Activated CD8-positive, alpha-beta T cell treated with anti-CD3 and anti-CD28 coated beads for 36 hours (primary cell): Measurements from ENCODE around the gene LGSN. TPM values are rescaled to one million over a fixed set of nuclear protein-coding genes. Genes with fewer than 3 reads are reported as not detected.

Source experiments
- ATAC-seq: fragments of 200-7000 bp; cut with Tn5 transposase; one replicate; pipeline ENCODE4 v1.10.0; 2021; ENCODE audit warnings: mild to moderate bottlenecking, moderate library complexity
- CTCF ChIA-PET: fragments of 350-600 bp; sonication (Branson Sonifier 250); formaldehyde crosslinking; loops from one replicate; lab custom pipeline; 2021; ENCODE audit warnings: antibody characterized with exemption; lab: Charles Lee
- POLR2A ChIA-PET: fragments of 350-600 bp; sonication (Branson Sonifier 250); formaldehyde crosslinking; loops from one replicate; lab custom pipeline; 2021; ENCODE audit warnings: antibody characterized with exemption; lab: Charles Lee
- DNase-seq: peaks from one replicate; pipeline ENCODE4 v3.0.0-alpha.2; 2020
- H3K27ac Mint-ChIP-seq: one replicate; pipeline ENCODE4 v1.8.0; 2021; ENCODE audit warnings: mild to moderate bottlenecking, mixed read lengths
- H3K27me3 Mint-ChIP-seq: one replicate; pipeline ENCODE4 v1.8.0; 2021; ENCODE audit warnings: mixed read lengths
- H3K36me3 Mint-ChIP-seq: one replicate; pipeline ENCODE4 v1.8.0; 2021; ENCODE audit warnings: low read depth, mixed read lengths
- H3K4me1 Mint-ChIP-seq: one replicate; pipeline ENCODE4 v1.8.0; 2021; ENCODE audit warnings: low read depth, mixed read lengths
- H3K4me3 Mint-ChIP-seq: one replicate; pipeline ENCODE4 v1.8.0; 2021; ENCODE audit warnings: mild to moderate bottlenecking, moderate library complexity, mixed read lengths
- H3K9me3 Mint-ChIP-seq: one replicate; pipeline ENCODE4 v1.8.0; 2021; ENCODE audit warnings: mixed read lengths
- CTCF ChIP-seq: fragments of 200-600 bp; IDR thresholded peaks from one replicate; pipeline ENCODE4 v1.8.0; 2022; ENCODE audit warnings: antibody characterized with exemption, mild to moderate bottlenecking
- intact Hi-C: fragments of 100-400 bp; cut with micrococcal nuclease; formaldehyde crosslinking; loops from one replicate; pipeline ENCODE4 v1.10.0; 2022
- total RNA-seq, 2 experiments: library from RNA; stranded (reverse); gene quantifications; one replicate each; pipeline ENCODE4 v1.2.3, GENCODE V29; 2021

Gene LGSN
- total RNA-seq, 2 experiments from 2014 or later = not detected

GRCh38 chr6:63272397-63272796, 47.4 kb downstream of the LGSN start:
- TF ChIP-seq CTCF = no peak
- intact Hi-C loops = no loop called here
- no peak for DNase-seq
- no peaks in the 10 kb centered on the region for H3K4me1 Mint-ChIP-seq
- no peak overlapping the region for H3K27ac Mint-ChIP-seq
- no peaks in the 10 kb centered on the region for H3K9me3 Mint-ChIP-seq
- no peaks in the 10 kb centered on the region for H3K27me3 Mint-ChIP-seq
- ATAC-seq = no peak
- H3K36me3 Mint-ChIP-seq = no peaks in the 10 kb centered on the region
- ChIA-PET POLR2A (no interaction called here), CTCF (no interaction called here)
- H3K4me3 Mint-ChIP-seq = no peak overlapping the region

GRCh38 chr6:63269470-63269869, 50.3 kb downstream of the LGSN start:
- Mint-ChIP-seq H3K4me3 (no peak overlapping the region), H3K36me3 (no peaks in the 10 kb centered on the region), H3K9me3 (no peaks in the 10 kb centered on the region), H3K27ac (no peak overlapping the region), H3K27me3 (no peaks in the 10 kb centered on the region), H3K4me1 (no peaks in the 10 kb centered on the region)
- intact Hi-C loops = no loop called here
- no peak for ATAC-seq
- CTCF ChIA-PET = no interaction called here
- POLR2A ChIA-PET = no interaction called here
- no peak for TF ChIP-seq CTCF
- no peak for DNase-seq

- Mint-ChIP-seq H3K4me1 (no peaks in the 10 kb centered on the region), H3K9me3 (no peaks in the 10 kb centered on the region), H3K27ac (no peak overlapping the region), H3K27me3 (no peaks in the 10 kb centered on the region), H3K4me3 (no peak overlapping the region), H3K36me3 (no peaks in the 10 kb centered on the region)
- intact Hi-C loops = no loop called here
- ATAC-seq (no peak), DNase-seq (no peak)
- ChIA-PET POLR2A (no interaction called here), CTCF (no interaction called here)
- no peak for TF ChIP-seq CTCF
These were observed 51.2 kb downstream of the LGSN start for GRCh38 chr6:63268574-63268973.

DNA sequence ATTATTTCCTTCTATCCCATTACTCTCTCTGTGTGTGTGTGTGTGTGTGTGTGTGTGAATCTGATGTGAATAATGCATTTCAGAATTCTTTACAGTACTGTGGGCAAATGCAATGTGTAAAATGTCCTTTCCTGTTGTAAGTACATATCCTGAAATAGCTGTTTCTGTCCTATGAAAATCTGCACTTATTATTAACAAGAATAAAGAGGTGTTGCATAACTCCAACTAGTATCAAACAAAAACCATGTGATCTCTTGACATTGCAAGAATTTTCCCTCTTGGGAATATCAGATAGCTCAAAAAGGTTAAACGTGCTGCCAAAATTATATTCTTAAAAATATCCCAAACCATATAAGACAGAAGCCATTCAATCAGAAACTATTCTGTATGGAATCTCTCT, 52.0 kb downstream of the LGSN start:
- TF ChIP-seq CTCF = no peak
- ATAC-seq (no peak), DNase-seq (no peak)
- no peaks in the 10 kb centered on the region for H3K4me1 Mint-ChIP-seq
- no peaks in the 10 kb centered on the region for H3K27me3 Mint-ChIP-seq
- no peak overlapping the region for H3K27ac Mint-ChIP-seq
- ChIA-PET POLR2A (no interaction called here), CTCF (no interaction called here)
- no peak overlapping the region for H3K4me3 Mint-ChIP-seq
- intact Hi-C loops = no loop called here
- no peaks in the 10 kb centered on the region for H3K36me3 Mint-ChIP-seq
- H3K9me3 Mint-ChIP-seq = no peaks in the 10 kb centered on the region

GRCh38 chr6:63267046-63267445, 52.7 kb downstream of the LGSN start:
- TF ChIP-seq CTCF = no peak
- no peaks in the 10 kb centered on the region for H3K9me3 Mint-ChIP-seq
- no peaks in the 10 kb centered on the region for H3K4me1 Mint-ChIP-seq
- H3K4me3 Mint-ChIP-seq = no peak overlapping the region
- H3K36me3 Mint-ChIP-seq = no peaks in the 10 kb centered on the region
- H3K27me3 Mint-ChIP-seq = no peaks in the 10 kb centered on the region
- ChIA-PET POLR2A (no interaction called here), CTCF (no interaction called here)
- DNase-seq (no peak), ATAC-seq (no peak)
- intact Hi-C loops = no loop called here
- no peak overlapping the region for H3K27ac Mint-ChIP-seq
